NCI-H2196 treated with DMSO at 0.1 percent for 48 hours (cell line): ENCODE data around the gene PSME1.

Source experiments
- DNase-seq: peaks from one replicate; lab custom pipeline; 2025; ENCODE audit not compliant: unreplicated experiment; lab: John Stamatoyannopoulos, UW

PSME1 gene

DNA sequence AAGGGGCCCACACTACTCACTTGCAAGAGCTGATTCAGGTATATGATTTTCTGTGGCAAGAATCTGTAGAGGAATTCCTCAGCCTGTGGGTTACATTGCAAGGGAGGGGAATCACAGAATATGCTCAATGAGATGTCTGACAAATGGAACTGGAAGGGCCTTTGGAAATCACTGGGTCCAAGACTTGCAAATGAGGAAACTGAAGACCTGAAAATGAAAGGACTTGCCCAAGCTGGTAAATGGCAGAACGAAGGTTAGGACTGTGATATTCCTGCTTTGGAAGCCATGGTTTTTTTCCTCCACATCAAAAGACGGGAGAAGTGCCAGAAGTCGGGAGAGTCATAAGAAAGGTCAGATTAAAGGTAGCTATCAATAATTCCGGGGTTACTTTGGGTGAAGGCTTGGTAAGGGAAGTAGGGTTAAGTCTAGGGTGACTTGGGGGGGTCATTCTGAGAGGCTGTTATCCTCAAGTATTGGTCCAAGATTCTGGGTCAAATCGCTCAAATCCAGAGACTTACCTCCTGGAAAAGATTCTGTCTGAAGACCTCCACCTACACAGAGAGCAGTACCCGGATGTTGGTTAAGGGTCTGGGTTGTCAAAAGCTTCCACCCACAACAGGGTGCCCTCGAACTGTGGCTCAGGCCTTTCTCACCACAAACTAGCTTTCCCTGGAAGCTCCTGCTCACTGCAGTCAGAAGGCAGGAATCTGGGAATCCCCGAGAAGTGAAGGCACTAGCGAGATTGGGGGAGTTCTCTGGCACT is 9.9 kb downstream of the PSME1 start:
- DNase-seq = no peak

GRCh38 chr14:24146453-24146977 is 10.5 kb downstream of the PSME1 start, which contains the start of gene PSME2:
Gene PSME2, minus strand, starts transcription at chr14:24146610. Its CDS starts 29 bp downstream, at chr14:24146581.
- DNase-seq = peak; percentile 96

DNA sequence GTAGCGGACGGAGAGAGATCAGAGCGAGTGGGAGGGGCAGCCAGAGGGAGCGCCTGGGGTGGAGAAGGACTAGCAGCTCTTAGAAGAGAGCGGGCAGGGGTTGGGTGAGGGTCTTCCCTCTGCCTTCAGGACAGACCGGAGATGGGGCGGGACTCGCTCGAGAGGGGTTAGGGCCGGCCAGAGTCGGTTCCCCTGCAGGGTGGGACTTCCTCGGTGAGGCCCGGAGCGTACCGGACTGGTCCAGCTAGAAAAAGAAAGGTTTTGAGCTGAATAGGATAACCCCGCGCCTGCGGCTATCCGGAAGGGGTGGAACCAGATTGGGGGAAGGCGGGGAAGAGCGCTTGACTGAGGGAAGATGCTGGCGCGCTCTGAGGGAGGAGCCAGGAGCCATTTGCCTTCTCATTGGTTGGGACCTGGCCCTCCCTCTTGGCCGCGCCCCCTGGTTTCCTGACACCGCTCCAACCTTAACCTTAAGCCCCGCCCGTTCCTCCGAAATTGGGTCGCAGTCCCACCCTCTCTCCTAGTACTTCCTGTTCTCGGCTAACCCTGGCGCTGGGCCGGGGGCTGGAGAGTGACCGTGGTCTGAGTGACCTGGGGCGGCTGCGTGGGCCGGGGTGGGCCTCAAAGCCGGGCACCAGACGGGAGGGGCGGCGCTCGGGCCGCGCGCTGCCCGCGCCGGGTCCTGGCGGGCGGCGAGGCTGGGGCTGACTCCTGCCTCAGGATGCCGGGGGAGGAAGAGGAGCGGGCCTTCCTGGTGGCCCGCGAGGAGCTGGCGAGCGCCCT is 11.2 kb downstream of the PSME1 start, which contains the start of gene RNF31:
Gene RNF31 (plus strand): TSS at position 521 of the 783 bp plus-strand sequence. CDS start 201 bp downstream, at position 722.
- peak; percentile 98 for DNase-seq

DNA sequence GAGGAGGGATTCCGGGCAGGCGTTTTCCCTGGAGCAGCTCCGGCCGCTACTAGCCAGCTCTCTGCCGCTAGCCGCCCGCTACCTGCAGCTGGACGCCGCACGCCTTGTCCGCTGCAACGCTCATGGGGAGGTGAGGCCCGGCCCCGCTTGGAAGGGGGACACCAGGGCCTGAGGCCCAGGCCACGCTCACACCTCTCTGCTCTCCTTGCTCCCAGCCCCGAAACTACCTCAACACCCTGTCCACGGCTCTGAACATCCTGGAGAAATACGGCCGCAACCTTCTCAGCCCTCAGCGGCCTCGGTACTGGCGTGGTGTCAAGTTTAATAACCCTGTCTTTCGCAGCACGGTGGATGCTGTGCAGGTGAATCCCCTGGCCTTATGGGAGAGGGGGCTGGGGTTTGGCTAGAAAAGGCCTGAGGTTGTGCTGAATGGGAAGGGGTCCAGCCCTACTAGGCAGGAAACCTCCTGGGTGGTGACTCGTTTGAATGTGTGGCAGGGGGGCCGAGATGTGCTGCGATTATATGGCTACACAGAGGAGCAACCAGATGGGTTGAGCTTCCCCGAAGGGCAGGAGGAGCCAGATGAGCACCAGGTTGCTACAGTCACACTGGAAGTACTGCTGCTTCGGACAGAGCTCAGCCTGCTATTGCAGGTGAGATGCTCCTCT is 11.9 kb downstream of the PSME1 start:
- DNase-seq = no peak

DNA sequence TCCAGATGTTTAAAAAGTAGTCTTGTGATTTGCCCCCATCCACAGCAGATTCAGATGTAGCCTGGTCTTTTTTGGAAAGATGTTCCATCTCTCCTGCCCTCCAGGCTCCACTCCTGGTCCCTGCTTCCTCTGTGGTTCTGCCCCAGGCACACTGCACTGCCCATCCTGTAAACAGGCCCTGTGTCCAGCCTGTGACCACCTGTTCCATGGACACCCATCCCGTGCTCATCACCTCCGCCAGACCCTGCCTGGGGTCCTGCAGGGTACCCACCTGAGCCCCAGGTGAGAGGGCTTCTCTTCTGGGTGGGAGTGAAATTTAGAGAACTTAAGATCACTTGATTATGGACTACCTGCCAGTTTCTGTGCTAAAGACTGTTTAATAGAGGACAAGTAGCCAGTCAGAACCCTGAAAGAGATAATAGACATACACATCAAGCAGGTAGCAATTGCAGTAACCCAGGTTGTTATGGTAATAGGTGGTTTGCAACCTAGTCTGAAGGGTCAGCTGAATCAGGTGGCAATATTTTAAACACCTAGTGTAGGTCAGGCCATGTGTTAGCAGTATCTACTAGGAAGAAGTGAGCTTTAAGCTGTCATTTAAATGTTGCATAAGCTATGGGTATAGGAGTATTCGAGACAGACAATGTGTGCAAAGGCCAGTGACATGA is 13.4 kb downstream of the PSME1 start:
- DNase-seq = no peak

DNA sequence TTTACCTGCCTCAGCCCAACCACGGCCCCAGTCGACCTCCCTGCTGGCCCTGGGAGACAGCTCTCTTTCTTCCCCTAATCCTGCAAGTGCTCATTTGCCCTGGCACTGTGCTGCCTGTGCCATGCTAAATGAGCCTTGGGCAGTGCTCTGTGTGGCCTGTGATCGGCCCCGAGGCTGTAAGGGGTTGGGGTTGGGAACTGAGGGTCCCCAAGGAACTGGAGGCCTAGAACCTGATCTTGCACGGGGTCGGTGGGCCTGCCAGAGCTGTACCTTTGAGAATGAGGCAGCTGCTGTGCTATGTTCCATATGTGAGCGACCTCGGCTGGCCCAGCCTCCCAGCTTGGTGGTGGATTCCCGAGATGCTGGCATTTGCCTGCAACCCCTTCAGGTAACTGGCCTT is 14.1 kb downstream of the PSME1 start:
- DNase-seq = no peak

DNA sequence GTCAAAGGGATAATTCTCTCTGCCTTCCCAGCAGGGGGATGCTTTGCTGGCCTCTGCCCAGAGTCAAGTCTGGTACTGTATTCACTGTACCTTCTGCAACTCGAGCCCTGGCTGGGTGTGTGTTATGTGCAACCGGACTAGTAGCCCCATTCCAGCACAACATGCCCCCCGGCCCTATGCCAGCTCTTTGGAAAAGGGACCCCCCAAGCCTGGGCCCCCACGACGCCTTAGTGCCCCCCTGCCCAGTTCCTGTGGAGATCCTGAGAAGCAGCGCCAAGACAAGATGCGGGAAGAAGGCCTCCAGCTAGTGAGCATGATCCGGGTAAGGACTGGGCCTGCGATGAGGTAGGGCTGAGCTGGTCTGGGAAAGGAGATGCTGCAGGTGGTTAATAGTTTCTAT is 14.6 kb downstream of the PSME1 start:
- DNase-seq = no peak

- no peak for DNase-seq
Measured at GRCh38 chr14:24150993-24151392, 15.0 kb downstream of the PSME1 start.

DNA sequence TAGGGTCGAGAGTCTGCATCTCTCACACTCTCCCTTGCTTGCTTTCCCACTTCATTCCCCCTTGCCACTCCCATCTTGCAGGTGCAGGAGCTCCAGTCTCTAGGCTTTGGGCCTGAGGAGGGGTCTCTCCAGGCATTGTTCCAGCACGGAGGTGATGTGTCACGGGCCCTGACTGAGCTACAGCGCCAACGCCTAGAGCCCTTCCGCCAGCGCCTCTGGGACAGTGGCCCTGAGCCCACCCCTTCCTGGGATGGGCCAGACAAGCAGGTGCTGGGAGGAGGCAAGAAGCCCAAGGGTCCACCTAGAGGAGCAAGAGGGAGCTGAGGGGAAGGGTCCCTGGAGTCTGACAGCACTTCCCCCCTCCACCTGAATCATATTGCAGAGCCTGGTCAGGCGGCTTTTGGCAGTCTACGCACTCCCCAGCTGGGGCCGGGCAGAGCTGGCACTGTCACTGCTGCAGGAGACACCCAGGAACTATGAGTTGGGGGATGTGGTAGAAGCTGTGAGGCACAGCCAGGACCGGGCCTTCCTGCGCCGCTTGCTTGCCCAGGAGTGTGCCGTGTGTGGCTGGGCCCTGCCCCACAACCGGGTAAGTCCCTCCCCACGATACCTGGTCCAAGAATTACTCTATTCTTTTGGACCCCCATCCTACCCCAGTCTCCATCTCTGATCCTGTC is 15.5 kb downstream of the PSME1 start:
- DNase-seq = no peak

GRCh38 chr14:24155100-24155499 is 19.1 kb downstream of the PSME1 start:
- DNase-seq = no peak

DNA sequence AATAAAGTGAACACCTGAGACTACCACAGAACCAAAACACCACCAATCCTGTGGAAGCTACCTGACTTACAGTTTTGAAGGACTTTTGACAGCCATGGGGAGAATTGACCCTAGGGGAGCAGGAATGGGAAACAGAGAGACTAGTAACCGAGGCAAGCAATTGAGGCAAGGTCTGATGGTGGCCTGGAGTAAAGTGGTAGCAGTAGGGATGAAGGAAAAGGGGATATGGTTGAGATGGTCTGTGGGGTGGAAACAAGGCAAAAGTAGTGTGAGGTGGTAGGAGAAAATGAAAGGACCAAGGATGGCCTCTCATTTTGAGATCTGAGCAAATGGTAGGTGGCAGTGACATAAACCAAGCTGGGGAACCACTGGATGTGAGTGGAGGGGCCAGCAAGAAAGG is 20.8 kb downstream of the PSME1 start:
- no peak for DNase-seq

GRCh38 chr14:24157331-24157730 is 21.3 kb downstream of the PSME1 start:
- DNase-seq = no peak

DNA sequence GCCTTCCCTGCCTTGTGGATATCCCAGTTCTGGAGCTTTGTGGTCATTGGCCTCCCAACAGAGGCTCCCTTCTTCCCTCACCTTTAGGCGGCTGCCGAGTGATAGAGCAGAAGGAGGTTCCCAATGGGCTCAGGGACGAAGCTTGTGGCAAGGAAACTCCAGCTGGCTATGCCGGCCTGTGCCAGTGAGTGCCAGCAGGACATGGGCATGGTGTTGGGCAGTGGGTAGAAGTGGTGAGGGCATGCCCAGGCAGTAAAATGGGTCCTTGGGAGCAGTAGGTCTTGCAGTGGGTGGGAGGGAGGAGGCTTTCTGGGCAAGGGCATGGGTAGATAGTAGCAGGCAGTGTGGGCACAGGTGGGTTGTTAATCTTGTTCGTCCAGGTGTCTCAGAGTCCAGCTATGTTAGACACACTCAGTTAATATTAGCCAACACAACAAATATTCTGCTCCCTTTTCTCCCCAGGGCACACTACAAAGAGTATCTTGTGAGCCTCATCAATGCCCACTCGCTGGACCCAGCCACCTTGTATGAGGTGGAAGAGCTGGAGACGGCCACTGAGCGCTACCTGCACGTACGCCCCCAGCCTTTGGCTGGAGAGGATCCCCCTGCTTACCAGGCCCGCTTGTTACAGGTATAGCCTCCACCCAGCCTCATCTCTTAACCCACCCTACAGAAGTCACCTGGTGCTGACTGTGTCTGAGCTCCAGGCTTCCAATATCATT is 23.9 kb downstream of the PSME1 start:
- no peak for DNase-seq

DNA sequence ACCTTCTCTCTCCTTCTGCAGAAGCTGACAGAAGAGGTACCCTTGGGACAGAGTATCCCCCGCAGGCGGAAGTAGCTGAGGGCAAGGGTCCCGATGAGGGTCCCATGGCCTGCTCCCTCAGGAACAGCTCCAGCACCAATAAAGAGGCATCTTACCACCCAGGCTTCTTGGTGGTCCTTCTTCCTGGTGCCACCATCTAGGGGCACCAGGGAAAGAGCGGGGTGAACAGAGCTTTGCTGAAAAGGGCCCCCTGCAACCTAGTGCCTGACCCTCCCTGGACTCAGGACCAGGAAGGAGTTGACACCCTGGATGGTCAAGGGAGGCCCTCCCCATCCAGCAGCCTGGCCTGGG is 24.5 kb downstream of the PSME1 start:
- no peak for DNase-seq

DNA sequence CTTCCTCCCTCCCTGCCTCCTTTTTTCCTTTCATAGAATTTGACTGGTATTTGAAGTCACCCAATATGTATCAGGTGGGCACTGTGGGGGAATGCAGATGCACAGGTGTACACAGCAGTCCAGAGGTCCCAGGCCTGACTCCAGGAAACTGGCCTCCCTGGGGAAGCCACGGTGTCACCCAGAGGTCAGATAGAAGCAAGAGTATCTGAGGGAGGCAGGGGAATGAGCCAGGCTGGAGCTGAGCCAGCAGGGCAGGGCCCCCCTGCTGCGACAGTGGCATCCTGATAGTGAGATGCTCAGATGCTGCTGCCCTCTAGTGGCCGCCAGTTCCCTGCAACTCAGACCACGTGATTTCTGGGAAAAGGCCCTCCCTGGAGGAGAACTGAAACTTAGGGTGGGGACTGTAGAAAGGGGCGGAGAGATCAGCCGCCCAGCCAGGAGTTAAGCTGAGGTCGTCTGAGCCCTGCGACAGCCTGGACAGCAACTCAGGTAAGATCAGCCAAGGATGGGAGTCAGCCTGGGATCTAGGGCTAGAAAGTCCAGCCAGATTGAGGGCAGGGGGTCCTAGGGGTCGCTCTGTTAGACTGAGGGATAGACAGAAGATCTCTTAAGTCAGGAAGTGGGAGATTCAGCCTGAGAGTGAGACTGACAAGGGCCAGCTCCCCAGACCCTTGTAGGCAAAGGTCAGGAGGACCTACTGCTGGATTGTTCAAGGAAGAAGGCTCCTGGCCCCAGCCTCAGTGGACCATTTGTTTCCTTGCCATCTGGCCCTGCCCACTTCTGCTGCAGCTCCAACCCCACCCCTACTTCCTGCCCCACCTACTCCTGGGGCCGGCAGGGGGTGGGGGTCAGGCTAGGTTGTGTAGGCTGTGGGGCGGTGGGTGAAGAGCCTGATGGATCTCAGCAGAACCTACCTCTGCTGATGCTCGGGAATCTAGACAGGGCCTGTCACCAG is 25.1 kb downstream of the PSME1 start, which contains the start of gene IRF9:
Gene IRF9 (plus strand): TSS at position 416 of the 955 bp plus-strand sequence. CDS start 880 bp downstream, outside the sequence.
- DNase-seq = peak; percentile 92

- no peak for DNase-seq
Measured at GRCh38 chr14:24162093-24162492, 26.1 kb downstream of the PSME1 start.

- no peak for DNase-seq
Measured at GRCh38 chr14:24164518-24164991, 28.6 kb downstream of the PSME1 start.

DNA sequence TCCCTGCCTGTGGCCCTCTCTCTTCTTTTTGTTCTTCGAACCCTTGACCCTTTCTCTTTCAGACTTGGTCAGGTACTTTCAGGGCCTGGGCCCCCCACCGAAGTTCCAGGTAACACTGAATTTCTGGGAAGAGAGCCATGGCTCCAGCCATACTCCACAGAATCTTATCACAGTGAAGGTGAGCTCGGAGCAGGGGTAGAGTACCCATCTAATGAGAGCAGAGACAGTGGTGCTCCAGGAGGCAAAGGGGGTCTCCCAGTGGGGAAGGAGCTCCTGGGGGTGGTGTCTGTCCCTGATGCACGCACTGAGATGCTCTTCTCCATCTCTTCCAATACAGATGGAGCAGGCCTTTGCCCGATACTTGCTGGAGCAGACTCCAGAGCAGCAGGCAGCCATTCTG is 29.8 kb downstream of the PSME1 start:
- no peak for DNase-seq
